ENCODE results near the gene TLR7.

TLR7 gene

DNA sequence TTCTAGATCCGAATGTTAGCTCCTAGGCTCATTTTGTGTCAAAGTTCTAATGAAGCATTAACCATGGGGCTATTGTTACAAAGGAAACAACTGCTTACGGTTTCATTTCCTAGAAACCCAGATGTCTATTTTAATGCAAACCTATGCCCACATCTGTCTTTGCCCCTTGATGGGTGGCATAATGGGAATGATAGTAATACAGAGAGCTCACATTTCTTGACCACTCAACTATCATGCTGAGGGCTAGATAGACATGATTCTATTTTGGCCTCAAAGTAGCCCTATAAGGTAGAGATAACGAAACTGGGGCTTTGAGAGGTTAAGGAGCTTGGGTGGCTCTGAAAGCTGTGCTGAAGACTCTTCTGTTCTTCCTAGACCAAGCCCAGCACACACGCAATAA is 1.9 kb downstream of the TLR7 start:
- Histone ChIP-seq H3K4me3 (ENCODE audit: low read depth in 1 of 2, low read length in 2 of 2) (no peak overlapping the region), H3K9me3 (ENCODE audit: control insufficient read depth in 1 of 2, low read length in 2 of 2) (no peaks in the 10 kb centered on the region), H3K27me3 (ENCODE audit: low read depth, low read length) (no peaks in the 10 kb centered on the region), H3K27ac (ENCODE audit: low read length) (no peak overlapping the region), H3K36me3 (ENCODE audit: control insufficient read depth in 1 of 2, insufficient read depth in 2 of 2, low read length in 2 of 2) (no peaks in the 10 kb centered on the region), H3K4me1 (ENCODE audit: control insufficient read depth in 1 of 2, insufficient read depth in 2 of 2, low read length in 2 of 2) (no peaks in the 10 kb centered on the region)

DNA sequence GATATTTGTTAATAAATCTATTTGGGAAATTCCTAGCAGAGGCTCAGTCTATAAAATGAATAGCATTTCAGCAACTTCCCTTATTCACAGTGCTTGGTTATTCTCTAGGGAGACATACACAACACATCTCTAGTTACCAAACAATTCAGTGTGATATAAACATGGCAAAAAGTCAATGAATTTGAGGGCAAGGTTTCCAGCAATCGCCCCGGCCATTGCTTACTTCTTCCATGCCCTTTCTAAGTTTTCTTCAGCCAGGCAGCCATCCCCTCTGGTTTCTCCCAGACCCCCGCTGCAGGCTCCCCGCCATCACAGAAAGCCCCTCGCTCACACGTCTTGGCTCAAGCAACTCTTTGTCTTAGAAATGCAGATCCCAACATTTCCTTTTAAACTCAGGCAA is 4.4 kb downstream of the TLR7 start:
- H3K4me3 ChIP-seq (ENCODE audit: low read depth in 1 of 2, low read length in 2 of 2) = no peak overlapping the region
- H3K27me3 ChIP-seq (ENCODE audit: low read depth, low read length) = no peaks in the 10 kb centered on the region
- H3K27ac ChIP-seq (ENCODE audit: low read length) = no peak overlapping the region
- no peaks in the 10 kb centered on the region for H3K4me1 ChIP-seq (ENCODE audit: control insufficient read depth in 1 of 2, insufficient read depth in 2 of 2, low read length in 2 of 2)
- no peaks in the 10 kb centered on the region for H3K36me3 ChIP-seq (ENCODE audit: control insufficient read depth in 1 of 2, insufficient read depth in 2 of 2, low read length in 2 of 2)
- no peaks in the 10 kb centered on the region for H3K9me3 ChIP-seq (ENCODE audit: control insufficient read depth in 1 of 2, low read length in 2 of 2)

DNA sequence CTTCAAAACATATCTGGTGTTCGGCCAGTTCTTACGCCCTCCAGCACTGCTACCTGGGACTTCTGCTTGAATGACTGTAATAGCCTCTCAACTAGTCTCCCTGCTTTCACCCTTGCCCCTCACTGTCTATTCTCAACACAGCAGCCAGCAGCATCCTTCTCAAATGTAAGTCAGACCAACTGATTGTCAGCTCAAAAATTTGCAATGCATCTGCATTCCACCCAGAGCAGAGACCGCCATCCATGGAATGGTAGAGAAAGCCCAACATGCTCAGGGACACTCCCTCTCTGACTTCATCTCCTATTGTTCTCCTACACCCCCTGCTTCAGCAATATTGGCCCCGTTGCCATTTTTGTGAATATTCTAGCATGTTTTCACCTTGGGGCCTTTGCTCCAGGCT is 5.9 kb downstream of the TLR7 start:
- Histone ChIP-seq H3K4me1 (ENCODE audit: control insufficient read depth in 1 of 2, insufficient read depth in 2 of 2, low read length in 2 of 2) (no peaks in the 10 kb centered on the region), H3K4me3 (ENCODE audit: low read depth in 1 of 2, low read length in 2 of 2) (no peak overlapping the region), H3K36me3 (ENCODE audit: control insufficient read depth in 1 of 2, insufficient read depth in 2 of 2, low read length in 2 of 2) (no peaks in the 10 kb centered on the region), H3K27me3 (ENCODE audit: low read depth, low read length) (no peaks in the 10 kb centered on the region), H3K9me3 (ENCODE audit: control insufficient read depth in 1 of 2, low read length in 2 of 2) (no peaks in the 10 kb centered on the region), H3K27ac (ENCODE audit: low read length) (no peak overlapping the region)

DNA sequence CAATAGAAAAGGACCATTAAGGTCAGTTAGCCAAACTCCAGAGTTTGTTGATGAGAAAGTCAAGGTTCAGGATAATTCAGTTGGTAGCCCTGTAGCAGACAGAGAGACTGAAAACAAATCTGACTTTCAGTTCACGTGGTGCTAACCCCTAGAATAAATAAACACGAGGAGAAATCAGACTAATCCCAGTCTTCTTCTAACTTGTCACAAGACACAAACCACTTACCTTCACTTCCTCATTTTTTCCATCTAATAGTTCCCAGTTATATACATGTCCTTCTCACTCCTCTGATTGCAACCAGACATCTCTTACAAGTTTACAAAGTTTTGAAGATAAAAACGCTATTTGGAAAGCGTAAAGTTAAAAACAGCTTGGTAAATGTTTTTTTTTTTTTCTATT is 7.7 kb downstream of the TLR7 start:
- no peaks in the 10 kb centered on the region for H3K27me3 ChIP-seq (ENCODE audit: low read depth, low read length)
- no peaks in the 10 kb centered on the region for H3K36me3 ChIP-seq (ENCODE audit: control insufficient read depth in 1 of 2, insufficient read depth in 2 of 2, low read length in 2 of 2)
- no peaks in the 10 kb centered on the region for H3K9me3 ChIP-seq (ENCODE audit: control insufficient read depth in 1 of 2, low read length in 2 of 2)
- no peak overlapping the region for H3K4me3 ChIP-seq (ENCODE audit: low read depth in 1 of 2, low read length in 2 of 2)
- no peak overlapping the region for H3K27ac ChIP-seq (ENCODE audit: low read length)
- H3K4me1 ChIP-seq (ENCODE audit: control insufficient read depth in 1 of 2, insufficient read depth in 2 of 2, low read length in 2 of 2) = no peaks in the 10 kb centered on the region

DNA sequence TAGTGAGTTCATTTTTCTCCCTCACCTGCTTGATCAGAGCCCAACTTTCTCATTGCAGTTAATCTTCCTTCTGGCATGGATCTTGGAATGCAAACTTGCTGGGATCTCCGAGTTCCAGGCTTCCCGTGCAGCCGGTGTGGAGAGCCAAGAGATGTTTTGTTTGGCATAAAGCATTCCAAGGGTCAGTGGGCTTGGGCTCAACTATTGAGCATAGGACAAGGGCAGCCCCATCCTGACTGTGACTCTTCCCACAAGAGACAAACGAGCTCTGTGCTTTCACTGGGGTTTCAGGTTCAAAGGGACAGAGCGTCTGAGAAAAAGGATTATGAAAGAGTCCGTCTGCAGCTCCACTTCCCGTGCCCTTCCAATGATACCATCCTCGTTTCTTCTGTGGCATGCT is 10.5 kb downstream of the TLR7 start:
- Histone ChIP-seq H3K27ac (ENCODE audit: low read length) (no peak overlapping the region), H3K4me3 (ENCODE audit: low read depth in 1 of 2, low read length in 2 of 2) (no peak overlapping the region), H3K4me1 (ENCODE audit: control insufficient read depth in 1 of 2, insufficient read depth in 2 of 2, low read length in 2 of 2) (no peaks in the 10 kb centered on the region), H3K27me3 (ENCODE audit: low read depth, low read length) (no peaks in the 10 kb centered on the region), H3K9me3 (ENCODE audit: control insufficient read depth in 1 of 2, low read length in 2 of 2) (no peaks in the 10 kb centered on the region), H3K36me3 (ENCODE audit: control insufficient read depth in 1 of 2, insufficient read depth in 2 of 2, low read length in 2 of 2) (no peaks in the 10 kb centered on the region)

DNA sequence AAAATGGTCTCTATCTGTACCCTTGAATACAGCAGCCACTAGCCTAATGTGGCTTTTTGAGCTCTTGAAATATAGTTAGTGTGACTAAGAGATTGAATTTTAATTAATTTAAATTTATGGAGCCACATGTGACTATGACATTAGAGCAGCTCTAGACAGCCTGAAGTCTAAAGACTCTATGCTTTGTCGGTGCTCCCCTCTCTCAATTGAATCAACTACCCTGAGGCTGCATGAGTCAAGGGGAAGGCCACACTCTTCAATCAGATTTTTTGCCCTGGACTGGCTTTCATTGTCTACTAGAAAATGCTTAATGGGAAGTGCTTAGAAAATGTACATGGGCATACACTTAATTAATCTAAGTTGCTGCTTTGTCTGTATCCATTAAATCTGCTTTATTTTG is 11.7 kb downstream of the TLR7 start:
- Histone ChIP-seq H3K27me3 (ENCODE audit: low read depth, low read length) (no peaks in the 10 kb centered on the region), H3K9me3 (ENCODE audit: control insufficient read depth in 1 of 2, low read length in 2 of 2) (no peaks in the 10 kb centered on the region), H3K27ac (ENCODE audit: low read length) (no peak overlapping the region), H3K4me1 (ENCODE audit: control insufficient read depth in 1 of 2, insufficient read depth in 2 of 2, low read length in 2 of 2) (no peaks in the 10 kb centered on the region), H3K4me3 (ENCODE audit: low read depth in 1 of 2, low read length in 2 of 2) (no peak overlapping the region), H3K36me3 (ENCODE audit: control insufficient read depth in 1 of 2, insufficient read depth in 2 of 2, low read length in 2 of 2) (no peaks in the 10 kb centered on the region)

DNA sequence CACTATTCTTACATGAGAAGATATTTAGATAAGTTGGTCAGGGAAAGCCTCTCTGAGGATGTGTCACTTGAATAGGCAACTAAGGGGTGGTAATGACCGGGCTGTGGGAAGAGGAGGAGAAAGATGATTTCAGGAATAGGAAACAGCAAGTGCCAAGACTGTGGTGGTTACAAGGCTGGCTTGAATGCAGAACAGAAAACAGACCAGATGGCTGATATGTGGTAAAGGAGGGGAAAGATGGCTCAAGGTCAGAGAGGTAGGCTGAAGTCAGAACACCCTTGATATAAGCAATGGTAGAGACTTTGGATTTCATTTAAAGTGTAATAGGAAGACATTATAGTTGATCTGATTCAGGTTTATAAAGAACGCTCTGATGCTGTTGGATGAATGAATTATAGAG is 15.0 kb downstream of the TLR7 start:
- H3K4me1 ChIP-seq (ENCODE audit: control insufficient read depth in 1 of 2, insufficient read depth in 2 of 2, low read length in 2 of 2) = no peaks in the 10 kb centered on the region
- no peaks in the 10 kb centered on the region for H3K36me3 ChIP-seq (ENCODE audit: control insufficient read depth in 1 of 2, insufficient read depth in 2 of 2, low read length in 2 of 2)
- H3K4me3 ChIP-seq (ENCODE audit: low read depth in 1 of 2, low read length in 2 of 2) = no peak overlapping the region
- H3K9me3 ChIP-seq (ENCODE audit: control insufficient read depth in 1 of 2, low read length in 2 of 2) = no peaks in the 10 kb centered on the region
- H3K27ac ChIP-seq (ENCODE audit: low read length) = no peak overlapping the region
- no peaks in the 10 kb centered on the region for H3K27me3 ChIP-seq (ENCODE audit: low read depth, low read length)

DNA sequence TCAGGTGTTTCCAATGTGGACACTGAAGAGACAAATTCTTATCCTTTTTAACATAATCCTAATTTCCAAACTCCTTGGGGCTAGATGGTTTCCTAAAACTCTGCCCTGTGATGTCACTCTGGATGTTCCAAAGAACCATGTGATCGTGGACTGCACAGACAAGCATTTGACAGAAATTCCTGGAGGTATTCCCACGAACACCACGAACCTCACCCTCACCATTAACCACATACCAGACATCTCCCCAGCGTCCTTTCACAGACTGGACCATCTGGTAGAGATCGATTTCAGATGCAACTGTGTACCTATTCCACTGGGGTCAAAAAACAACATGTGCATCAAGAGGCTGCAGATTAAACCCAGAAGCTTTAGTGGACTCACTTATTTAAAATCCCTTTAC is 18.6 kb downstream of the TLR7 start:
- no peaks in the 10 kb centered on the region for H3K27me3 ChIP-seq (ENCODE audit: low read depth, low read length)
- H3K9me3 ChIP-seq (ENCODE audit: control insufficient read depth in 1 of 2, low read length in 2 of 2) = no peaks in the 10 kb centered on the region
- H3K36me3 ChIP-seq (ENCODE audit: control insufficient read depth in 1 of 2, insufficient read depth in 2 of 2, low read length in 2 of 2) = no peaks in the 10 kb centered on the region
- H3K27ac ChIP-seq (ENCODE audit: low read length) = no peak overlapping the region
- H3K4me3 ChIP-seq (ENCODE audit: low read depth in 1 of 2, low read length in 2 of 2) = no peak overlapping the region
- H3K4me1 ChIP-seq (ENCODE audit: control insufficient read depth in 1 of 2, insufficient read depth in 2 of 2, low read length in 2 of 2) = no peaks in the 10 kb centered on the region

DNA sequence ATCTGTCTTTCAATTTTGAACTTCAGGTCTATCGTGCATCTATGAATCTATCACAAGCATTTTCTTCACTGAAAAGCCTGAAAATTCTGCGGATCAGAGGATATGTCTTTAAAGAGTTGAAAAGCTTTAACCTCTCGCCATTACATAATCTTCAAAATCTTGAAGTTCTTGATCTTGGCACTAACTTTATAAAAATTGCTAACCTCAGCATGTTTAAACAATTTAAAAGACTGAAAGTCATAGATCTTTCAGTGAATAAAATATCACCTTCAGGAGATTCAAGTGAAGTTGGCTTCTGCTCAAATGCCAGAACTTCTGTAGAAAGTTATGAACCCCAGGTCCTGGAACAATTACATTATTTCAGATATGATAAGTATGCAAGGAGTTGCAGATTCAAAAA is 19.7 kb downstream of the TLR7 start:
- Histone ChIP-seq H3K36me3 (ENCODE audit: control insufficient read depth in 1 of 2, insufficient read depth in 2 of 2, low read length in 2 of 2) (no peaks in the 10 kb centered on the region), H3K27me3 (ENCODE audit: low read depth, low read length) (no peaks in the 10 kb centered on the region), H3K9me3 (ENCODE audit: control insufficient read depth in 1 of 2, low read length in 2 of 2) (no peaks in the 10 kb centered on the region), H3K4me3 (ENCODE audit: low read depth in 1 of 2, low read length in 2 of 2) (no peak overlapping the region), H3K4me1 (ENCODE audit: control insufficient read depth in 1 of 2, insufficient read depth in 2 of 2, low read length in 2 of 2) (no peaks in the 10 kb centered on the region), H3K27ac (ENCODE audit: low read length) (no peak overlapping the region)

DNA sequence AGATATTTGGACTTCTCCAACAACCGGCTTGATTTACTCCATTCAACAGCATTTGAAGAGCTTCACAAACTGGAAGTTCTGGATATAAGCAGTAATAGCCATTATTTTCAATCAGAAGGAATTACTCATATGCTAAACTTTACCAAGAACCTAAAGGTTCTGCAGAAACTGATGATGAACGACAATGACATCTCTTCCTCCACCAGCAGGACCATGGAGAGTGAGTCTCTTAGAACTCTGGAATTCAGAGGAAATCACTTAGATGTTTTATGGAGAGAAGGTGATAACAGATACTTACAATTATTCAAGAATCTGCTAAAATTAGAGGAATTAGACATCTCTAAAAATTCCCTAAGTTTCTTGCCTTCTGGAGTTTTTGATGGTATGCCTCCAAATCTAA is 20.3 kb downstream of the TLR7 start:
- H3K4me3 ChIP-seq (ENCODE audit: low read depth in 1 of 2, low read length in 2 of 2) = no peak overlapping the region
- no peak overlapping the region for H3K27ac ChIP-seq (ENCODE audit: low read length)
- H3K4me1 ChIP-seq (ENCODE audit: control insufficient read depth in 1 of 2, insufficient read depth in 2 of 2, low read length in 2 of 2) = no peaks in the 10 kb centered on the region
- no peaks in the 10 kb centered on the region for H3K36me3 ChIP-seq (ENCODE audit: control insufficient read depth in 1 of 2, insufficient read depth in 2 of 2, low read length in 2 of 2)
- H3K27me3 ChIP-seq (ENCODE audit: low read depth, low read length) = no peaks in the 10 kb centered on the region
- H3K9me3 ChIP-seq (ENCODE audit: control insufficient read depth in 1 of 2, low read length in 2 of 2) = no peaks in the 10 kb centered on the region

DNA sequence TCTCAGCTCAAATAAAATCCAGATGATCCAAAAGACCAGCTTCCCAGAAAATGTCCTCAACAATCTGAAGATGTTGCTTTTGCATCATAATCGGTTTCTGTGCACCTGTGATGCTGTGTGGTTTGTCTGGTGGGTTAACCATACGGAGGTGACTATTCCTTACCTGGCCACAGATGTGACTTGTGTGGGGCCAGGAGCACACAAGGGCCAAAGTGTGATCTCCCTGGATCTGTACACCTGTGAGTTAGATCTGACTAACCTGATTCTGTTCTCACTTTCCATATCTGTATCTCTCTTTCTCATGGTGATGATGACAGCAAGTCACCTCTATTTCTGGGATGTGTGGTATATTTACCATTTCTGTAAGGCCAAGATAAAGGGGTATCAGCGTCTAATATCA is 20.9 kb downstream of the TLR7 start:
- H3K27me3 ChIP-seq (ENCODE audit: low read depth, low read length) = no peaks in the 10 kb centered on the region
- no peaks in the 10 kb centered on the region for H3K9me3 ChIP-seq (ENCODE audit: control insufficient read depth in 1 of 2, low read length in 2 of 2)
- no peak overlapping the region for H3K4me3 ChIP-seq (ENCODE audit: low read depth in 1 of 2, low read length in 2 of 2)
- no peak overlapping the region for H3K27ac ChIP-seq (ENCODE audit: low read length)
- no peaks in the 10 kb centered on the region for H3K36me3 ChIP-seq (ENCODE audit: control insufficient read depth in 1 of 2, insufficient read depth in 2 of 2, low read length in 2 of 2)
- H3K4me1 ChIP-seq (ENCODE audit: control insufficient read depth in 1 of 2, insufficient read depth in 2 of 2, low read length in 2 of 2) = no peaks in the 10 kb centered on the region

DNA sequence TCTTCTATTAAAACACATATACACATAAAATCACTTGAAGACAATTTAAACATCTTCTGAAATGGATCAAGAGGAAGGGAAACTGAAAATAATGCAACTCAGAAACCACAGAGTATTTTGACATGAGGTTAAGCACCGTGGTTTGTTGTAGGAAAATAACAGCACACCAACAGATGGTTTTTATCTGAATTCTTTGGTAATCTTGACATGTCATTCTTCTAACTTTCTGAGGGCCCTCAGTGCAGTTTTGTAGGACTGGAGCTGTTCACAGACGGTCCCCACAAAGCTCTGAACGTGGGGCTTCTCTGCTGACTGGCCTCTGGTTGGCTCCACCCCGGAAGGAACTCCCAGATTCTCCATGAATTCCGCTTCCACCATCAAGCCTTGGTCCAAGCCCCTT is 23.6 kb downstream of the TLR7 start:
- Histone ChIP-seq H3K9me3 (ENCODE audit: control insufficient read depth in 1 of 2, low read length in 2 of 2) (no peaks in the 10 kb centered on the region), H3K27me3 (ENCODE audit: low read depth, low read length) (no peaks in the 10 kb centered on the region), H3K4me3 (ENCODE audit: low read depth in 1 of 2, low read length in 2 of 2) (no peak overlapping the region), H3K27ac (ENCODE audit: low read length) (no peak overlapping the region), H3K4me1 (ENCODE audit: control insufficient read depth in 1 of 2, insufficient read depth in 2 of 2, low read length in 2 of 2) (no peaks in the 10 kb centered on the region), H3K36me3 (ENCODE audit: control insufficient read depth in 1 of 2, insufficient read depth in 2 of 2, low read length in 2 of 2) (no peaks in the 10 kb centered on the region)
